K562 (cell line): ENCODE data around the gene CASP5. TPM values are rescaled to one million over a fixed set of nuclear protein-coding genes. Genes with fewer than 3 reads are reported as not detected.
"Not testable (repeated sequence)": the region's sequence is repeated elsewhere in the genome, so short reads cannot be mapped to it uniquely, and the experiment has no call there.

Experiments
- ATAC-seq: fragments of 200-7000 bp; cut with Tn5 transposase; 3 replicates; pipeline ENCODE4 v1.9.1; 2020; ENCODE audit warnings: moderate library complexity
- BruUV-seq: library from RNA; stranded (reverse); fragments of 400-500 nt; replicated peaks from 2 replicates; lab custom pipeline; 2021; lab: Mats Ljungman, UMichigan
- CTCF ChIA-PET: fragments of 300-600 bp; formaldehyde crosslinking; extraction: SDS; loops from one replicate; lab custom pipeline; 2021; ENCODE audit warnings: low intra/inter-chr PET ratio; lab: Yijun Ruan, JAX
- POLR2A ChIA-PET: fragments of 300-600, 350-650 bp; sonication (Branson Sonifier 250); formaldehyde crosslinking; extraction: SDS; loops from one replicate; lab custom pipeline; 2021; ENCODE audit warnings: antibody characterized with exemption, inconsistent platforms; lab: Yijun Ruan, JAX
- DNase-seq, 4 experiments: peaks; one replicate each; pipeline versions ENCODE4 v3.0.0 to v3.0.0-alpha.2; 2011 to 2018; ENCODE audit warnings: low spot score in 3 of 4, mixed read lengths in 3 of 4; ENCODE audit errors: extremely low read depth in 1 of 4
- FAIRE-seq: peaks from 2 replicates; lab custom pipeline; 2011; peaks lifted over from hg19 to GRCh38; lab: Jason Lieb, UNC
- H2AFZ ChIP-seq: 2 replicates; pipeline ENCODE4 v1.6.0; 2011; ENCODE audit warnings: low read depth, low read length, control low read depth, inconsistent platforms
- H3K27ac ChIP-seq: fragments of 200-600 bp; 3 replicates; pipeline ENCODE4 v1.8.0; 2011; ENCODE audit warnings: low read depth, mild to moderate bottlenecking, control low read depth, inconsistent platforms, low read length, moderate library complexity, mixed read lengths; ENCODE audit errors: extremely low read depth
- H3K27me3 ChIP-seq, 2 experiments: fragments of 300-600 bp in 1 of 2; 2 replicates in 1 of 2; 3 replicates in 1 of 2; pipeline versions ENCODE4 v1.6.0 to v1.8.0; 2011; ENCODE audit warnings: inconsistent platforms in 2 of 2, low read length in 2 of 2, mild to moderate bottlenecking in 1 of 2, mixed read lengths in 1 of 2, moderate library complexity in 1 of 2; ENCODE audit not compliant: control insufficient read depth in 2 of 2, insufficient read depth in 2 of 2
- H3K36me3 ChIP-seq: fragments of 300-600 bp; 3 replicates; pipeline ENCODE4 v1.8.0; 2011; ENCODE audit warnings: mild to moderate bottlenecking, low read length, inconsistent platforms; ENCODE audit not compliant: control insufficient read depth, insufficient read depth
- H3K4me1 ChIP-seq, 2 experiments: fragments of 200-600 bp in 1 of 2; replicated peaks in 1 of 2; 2 replicates in 1 of 2; 3 replicates in 1 of 2; pipeline versions ENCODE4 v1.5.1 to v1.8.0; 2011; ENCODE audit warnings: inconsistent platforms in 2 of 2, low read length in 2 of 2, mild to moderate bottlenecking in 1 of 2, mixed read lengths in 1 of 2, moderate library complexity in 1 of 2; ENCODE audit not compliant: control insufficient read depth in 2 of 2, insufficient read depth in 2 of 2
- H3K4me2 ChIP-seq: 2 replicates; pipeline ENCODE4 v1.6.1; 2011; ENCODE audit warnings: low read length, control low read depth, inconsistent platforms, mixed read lengths; ENCODE audit not compliant: insufficient read depth
- H3K4me3 ChIP-seq: fragments of 200-600 bp; sonication (generic), shearing (Covaris generic); 2 replicates; pipeline ENCODE4 v1.5.1; 2016; ENCODE audit warnings: control low read depth, inconsistent platforms
- H3K79me2 ChIP-seq: fragments of 200-600 bp; 3 replicates; pipeline ENCODE4 v1.8.0; 2011; ENCODE audit warnings: low read length, inconsistent platforms; ENCODE audit not compliant: control insufficient read depth, insufficient read depth
- H3K9ac ChIP-seq, 2 experiments: 2 replicates each; pipeline versions ENCODE4 v1.6.0 to v1.6.1; 2011; ENCODE audit warnings: low read depth in 2 of 2, low read length in 2 of 2, control low read depth in 1 of 2, inconsistent platforms in 1 of 2, mild to moderate bottlenecking in 1 of 2, mixed read lengths in 1 of 2; ENCODE audit not compliant: insufficient read depth in 1 of 2
- H3K9me1 ChIP-seq: one replicate; pipeline ENCODE4 v1.6.0; 2011; ENCODE audit warnings: inconsistent platforms, mild to moderate bottlenecking, low read length, moderate library complexity; ENCODE audit not compliant: control insufficient read depth, insufficient read depth
- H3K9me3 ChIP-seq: replicated peaks from 2 replicates; pipeline ENCODE4 v1.5.1; 2011; ENCODE audit warnings: low read depth, low read length, inconsistent platforms; ENCODE audit not compliant: control insufficient read depth, insufficient read depth
- H4K20me1 ChIP-seq: replicated peaks from 2 replicates; pipeline ENCODE4 v1.6.1; 2011; ENCODE audit warnings: low read length, inconsistent platforms, mixed read lengths; ENCODE audit not compliant: control insufficient read depth, insufficient read depth
- HNRNPLL ChIP-seq: fragments of 200-400 bp; formaldehyde crosslinking; IDR thresholded peaks from 2 replicates; pipeline ENCODE4 v1.6.1; 2017; ENCODE audit warnings: low read length, low read depth, mild to moderate bottlenecking; ENCODE audit not compliant: poor library complexity, severe bottlenecking
- ID3 ChIP-seq, 2 experiments: fragments of 250-450 bp in 1 of 2; fragments of 450-650 bp in 1 of 2; sonication (Bioruptor Pico) in 1 of 2; IDR thresholded peaks; 2 replicates each; pipeline versions ENCODE4 v1.6.1 to v1.8.0; 2016 to 2021; ENCODE audit warnings: mild to moderate bottlenecking in 2 of 2, moderate library complexity in 2 of 2, missing compliant biosample characterization in 1 of 2, missing genetic modification characterization in 1 of 2
- KAT2B ChIP-seq: IDR thresholded peaks from one replicate; pipeline ENCODE4 v1.6.1; 2012; ENCODE audit warnings: low read depth, mild to moderate bottlenecking, control low read depth, inconsistent platforms, low read length, moderate library complexity
- NONO ChIP-seq, 2 experiments: fragments of 200-400 bp in 1 of 2; fragments of 450-650 bp in 1 of 2; formaldehyde crosslinking in 1 of 2; IDR thresholded peaks; 2 replicates each; pipeline ENCODE4 v1.6.1; 2017; ENCODE audit warnings: low read depth in 2 of 2, mild to moderate bottlenecking in 2 of 2, moderate library complexity in 2 of 2, low read length in 1 of 2
- PBX2 ChIP-seq, 2 experiments: IDR thresholded peaks in 1 of 2; conservative IDR thresholded peaks in 1 of 2; 2 replicates each; pipeline ENCODE4 v1.6.1; 2016; ENCODE audit warnings: low read depth in 2 of 2, mild to moderate bottlenecking in 1 of 2, missing compliant biosample characterization in 1 of 2, missing genetic modification characterization in 1 of 2, moderate library complexity in 1 of 2
- WGBS: fragments of 100-300 bp; shearing (Covaris generic); methylation state at CpG from one replicate; pipeline ENCODE4 v1.1.6; 2016; ENCODE audit warnings: low coverage, mixed read lengths; ENCODE audit not compliant: insufficient coverage; ENCODE audit errors: missing lambda C conversion rate; 5-methylcytosine and 5-hydroxymethylcytosine counted together
- in situ Hi-C: fragments of 300-500 bp; cut with MboI; formaldehyde crosslinking; loops from 4 replicates; pipeline ENCODE4 v1.15.0; 2018; ENCODE audit warnings: inconsistent platforms, mixed read lengths
- intact Hi-C: fragments of 100-400 bp; cut with micrococcal nuclease; formaldehyde crosslinking; loops from 2 replicates; pipeline ENCODE4 v1.14.2; 2022
- polyA plus RNA-seq, 8 experiments: library from polyadenylated mRNA; depleted of rRNA in 4 of 8; stranded (reverse) in 5 of 8; unstranded in 3 of 8; fragments of >200 nt; fragmentation: Nextera tagmentation in 2 of 8; fragmentation: Illumina TruSeq in 1 of 8; extraction: Ambion mirVana in 2 of 8; extraction: Trizol in 1 of 8; gene quantifications; 2 replicates each; pipeline versions ENCODE4 v1.2.1 to v1.2.3, GENCODE V29; 2011 to 2014; ENCODE audit warnings: inconsistent platforms in 1 of 8, missing spikeins in 1 of 8
- total RNA-seq, 7 experiments: library from RNA; depleted of rRNA in 6 of 7; stranded (reverse); fragments of >200 nt in 6 of 7; fragmentation: Illumina TruSeq in 2 of 7; extraction: Trizol in 2 of 7; gene quantifications; 2 replicates each; pipeline versions ENCODE4 v1.2.1 to v1.2.3, GENCODE V29; 2011 to 2021; ENCODE audit warnings: low replicate concordance in 1 of 7

Gene CASP5
- total and polyA plus RNA-seq, 9 of the 15 experiments (the other 6 are each of a cell fraction or from before 2014, with no cell fraction given), result not detected

DNA sequence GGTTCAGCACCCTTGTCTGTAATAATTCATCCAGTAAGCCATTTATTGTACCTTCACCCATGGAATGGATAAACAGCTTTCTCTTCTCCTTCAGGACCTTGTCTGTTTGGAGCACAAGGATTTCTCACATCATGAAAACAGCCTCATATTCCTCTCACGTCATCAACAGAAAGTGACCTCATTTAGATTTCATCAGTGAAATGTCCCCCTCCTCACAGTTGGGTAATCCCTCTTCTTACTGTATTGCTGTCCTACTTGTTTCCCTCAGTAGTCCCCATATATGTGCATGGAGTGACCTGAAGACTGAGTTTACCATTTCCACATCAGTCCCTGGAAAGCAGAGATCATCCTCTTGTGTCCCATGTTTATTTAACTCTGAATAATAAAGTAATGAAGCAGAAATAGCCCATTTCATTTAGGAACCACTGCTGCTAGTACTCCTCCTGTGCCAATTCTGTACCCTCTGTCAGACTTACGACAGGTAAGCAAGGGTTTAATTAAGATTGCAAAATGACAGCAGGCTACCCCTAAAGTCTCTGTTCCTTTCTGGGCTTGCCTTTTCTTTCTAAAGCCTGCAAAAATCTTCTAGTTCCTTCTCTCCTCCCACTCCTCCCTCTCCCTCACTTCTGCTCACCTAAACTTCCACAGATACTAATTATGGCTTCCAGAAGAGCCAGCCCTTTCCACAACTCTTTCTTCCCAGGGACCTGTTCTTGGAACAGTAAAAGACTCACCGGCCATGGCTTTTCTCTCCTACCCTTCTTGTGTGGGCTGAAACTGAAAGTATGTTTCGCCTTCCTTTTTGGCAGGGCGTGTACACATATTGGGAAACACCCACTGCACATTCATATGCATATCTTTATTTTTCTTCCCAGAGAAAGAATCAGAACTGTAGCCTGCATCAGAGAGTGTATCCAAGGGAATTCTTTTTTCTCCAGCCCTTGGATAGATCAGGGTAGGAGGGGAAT, 21.9 kb upstream of the CASP5 start, which contains the start of gene CARD16:
CARD16 (minus strand) TSS at position 779 of the 968 bp plus-strand sequence; CDS start at position 741, 38 bp downstream.
- FAIRE-seq, H3K79me2 ChIP-seq, H2AFZ ChIP-seq, H3K27ac ChIP-seq, H3K27me3 ChIP-seq, BruUV-seq, H3K4me3 ChIP-seq, intact Hi-C loops, DNase-seq, H3K9me3 ChIP-seq, H3K36me3 ChIP-seq, H3K9ac ChIP-seq, H3K4me1 ChIP-seq, H3K4me2 ChIP-seq, in situ Hi-C loops, POLR2A ChIA-PET, ATAC-seq, CTCF ChIA-PET, H3K9me1 ChIP-seq, H4K20me1 ChIP-seq: not testable (repeated sequence)
- WGBS, result 2% methylated on average over 5 of the region's 5 CpGs

DNA sequence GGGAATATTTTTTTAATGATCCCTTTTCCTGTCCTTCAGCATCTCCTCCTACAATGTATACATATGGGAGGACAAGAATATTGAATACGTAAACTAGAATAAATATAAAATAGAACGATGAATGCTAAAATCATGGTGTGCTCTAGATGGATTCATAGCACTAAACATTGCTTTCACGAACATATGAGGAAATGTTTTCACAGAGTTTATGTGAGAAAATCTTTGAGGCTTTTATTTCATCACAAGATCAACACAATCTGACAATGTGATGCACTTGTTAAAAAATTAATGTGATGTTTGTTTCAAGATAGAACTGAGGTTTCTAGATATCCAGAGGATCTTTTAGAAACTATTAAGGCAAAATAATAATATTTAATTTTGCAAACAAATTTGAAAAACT, 19.2 kb upstream of the CASP5 start:
- intact Hi-C loops, result no loop called here
- in situ Hi-C loops, result no loop called here
- Histone ChIP-seq H3K4me3 (no peak overlapping the region), H3K27ac (no peak overlapping the region), H3K36me3 (no peaks in the 10 kb centered on the region), H2AFZ (no peak overlapping the region), H3K9me1 (no peaks in the 10 kb centered on the region), H3K9ac (no peak overlapping the region), H3K4me1 (no peaks in the 10 kb centered on the region), H3K9me3 (no peaks in the 10 kb centered on the region), H4K20me1 (no peaks in the 10 kb centered on the region), H3K4me2 (no peak overlapping the region), H3K27me3 (no peaks in the 10 kb centered on the region), H3K79me2 (no peaks in the 10 kb centered on the region)
- WGBS, result 3% methylated on average over 3 of the region's 3 CpGs
- POLR2A ChIA-PET, result no interaction called here
- CTCF ChIA-PET, result no interaction called here
- FAIRE-seq (no peak), ATAC-seq (no peak), DNase-seq (no peak)
- BruUV-seq, result no TSS peak
- TF ChIP-seq HNRNPLL, result no peak
- TF ChIP-seq ID3 (CRISPR knock-in tag; IDR thresholded peaks at IDR 0.05), result no peak
- TF ChIP-seq ID3 (tag; IDR thresholded peaks at IDR 0.05), result no peak
- TF ChIP-seq PBX2 (CRISPR knock-in tag; IDR thresholded peaks at IDR 0.05; ENCODE audit: low read depth), result no peak
- TF ChIP-seq PBX2 (tag; conservative IDR thresholded peaks at IDR 0.05; ENCODE audit: low read depth), result no peak
- no peak for TF ChIP-seq NONO (IDR thresholded peaks at IDR 0.05; ENCODE audit: low read depth in 2 of 2, low read length in 1 of 2)
- TF ChIP-seq KAT2B, result no peak
